Peyer's patch (tissue), 4 donors: ENCODE data around the gene SHC1.
A peak's percentile ranks its signal among the peaks of the same experiment; 100 is the strongest.

ENCODE experiments used
- POLR2A ChIP-seq, 2 donors: fragments of 450-650 bp; IDR thresholded peaks; one replicate each; pipeline ENCODE4 v1.5.1; 2017; ENCODE audit warnings: antibody characterized with exemption in 2 of 2, mild to moderate bottlenecking in 2 of 2, moderate library complexity in 2 of 2
- TF ChIP-seq, protein P1 (sequence below), 6 experiments: fragments of 450-650 bp in 4 of 6; fragments of 200-600 bp in 2 of 6; sonication (generic) in 1 of 6; IDR thresholded peaks; one replicate each; pipeline ENCODE4 v1.5.1; 2017 to 2019; ENCODE audit warnings: antibody characterized with exemption in 6 of 6, mild to moderate bottlenecking in 3 of 6, moderate library complexity in 1 of 6

DNA sequence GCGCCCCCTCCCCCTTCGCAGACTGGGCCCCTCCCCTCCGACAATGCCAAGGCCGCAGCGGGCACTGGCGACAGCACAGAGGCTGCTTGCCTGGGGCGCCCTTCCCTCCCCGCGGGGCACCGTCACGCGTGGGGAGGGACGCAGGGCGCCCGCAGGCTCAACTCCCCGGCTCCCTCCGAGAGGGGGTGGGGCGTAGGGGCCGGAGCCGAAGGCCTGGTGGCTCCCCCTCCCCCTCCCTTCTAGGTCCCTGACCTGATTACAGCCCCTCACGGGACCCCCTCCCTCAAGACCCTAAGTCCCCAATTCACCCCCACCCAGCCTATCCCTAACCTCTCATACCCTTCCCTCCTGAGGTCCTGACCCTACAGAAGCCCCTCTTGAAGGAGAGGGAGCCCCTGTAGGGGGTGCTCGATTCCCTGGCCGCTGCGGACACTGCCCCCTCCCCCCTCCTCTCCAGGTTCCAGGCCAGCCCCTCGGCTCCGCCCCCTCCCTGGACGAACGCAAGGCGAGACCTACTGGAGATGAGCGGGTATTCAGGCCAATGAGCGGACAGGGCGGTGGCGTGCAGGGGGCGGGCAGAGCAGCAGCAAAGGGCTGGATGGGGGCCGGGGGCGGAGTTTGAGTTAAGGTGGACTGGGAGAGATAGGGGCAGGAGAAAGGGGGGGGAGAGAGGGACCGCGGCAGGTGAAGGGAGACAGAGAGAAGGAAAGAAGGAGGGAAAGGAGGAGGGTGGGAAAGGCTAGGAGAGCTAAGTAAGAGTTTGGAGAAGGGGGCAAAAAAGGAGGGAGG is 31.3 kb upstream of the SHC1 start:
- TF ChIP-seq, protein P1, sequence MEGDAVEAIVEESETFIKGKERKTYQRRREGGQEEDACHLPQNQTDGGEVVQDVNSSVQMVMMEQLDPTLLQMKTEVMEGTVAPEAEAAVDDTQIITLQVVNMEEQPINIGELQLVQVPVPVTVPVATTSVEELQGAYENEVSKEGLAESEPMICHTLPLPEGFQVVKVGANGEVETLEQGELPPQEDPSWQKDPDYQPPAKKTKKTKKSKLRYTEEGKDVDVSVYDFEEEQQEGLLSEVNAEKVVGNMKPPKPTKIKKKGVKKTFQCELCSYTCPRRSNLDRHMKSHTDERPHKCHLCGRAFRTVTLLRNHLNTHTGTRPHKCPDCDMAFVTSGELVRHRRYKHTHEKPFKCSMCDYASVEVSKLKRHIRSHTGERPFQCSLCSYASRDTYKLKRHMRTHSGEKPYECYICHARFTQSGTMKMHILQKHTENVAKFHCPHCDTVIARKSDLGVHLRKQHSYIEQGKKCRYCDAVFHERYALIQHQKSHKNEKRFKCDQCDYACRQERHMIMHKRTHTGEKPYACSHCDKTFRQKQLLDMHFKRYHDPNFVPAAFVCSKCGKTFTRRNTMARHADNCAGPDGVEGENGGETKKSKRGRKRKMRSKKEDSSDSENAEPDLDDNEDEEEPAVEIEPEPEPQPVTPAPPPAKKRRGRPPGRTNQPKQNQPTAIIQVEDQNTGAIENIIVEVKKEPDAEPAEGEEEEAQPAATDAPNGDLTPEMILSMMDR (IDR thresholded peaks at IDR 0.05), result peak in 5 of 6 experiments; percentile 5 to 27 (median 24)
- TF ChIP-seq POLR2A (IDR thresholded peaks at IDR 0.05), result peak; percentile 52 to 88
